Right lobe of liver (tissue), 6 donors: ENCODE data around the gene RAD21L1. TPM values are rescaled to one million over a fixed set of nuclear protein-coding genes. Genes with fewer than 3 reads are reported as not detected.
A peak's percentile ranks its signal among the peaks of the same experiment; 100 is the strongest.

Experiments
- ATAC-seq, 4 donors: fragments of 200-7000 bp; cut with Tn5 transposase; one replicate each; pipeline ENCODE4 v1.9.1; 2020; ENCODE audit warnings: mild to moderate bottlenecking in 4 of 4, moderate library complexity in 4 of 4
- DNase-seq, 3 donors: peaks; one replicate each; pipeline ENCODE4 v3.0.0-alpha.2; 2020
- H3K27ac ChIP-seq, 3 donors: fragments of 200-600 bp; one replicate each; pipeline ENCODE4 v1.8.0; 2022
- H3K27me3 ChIP-seq, 2 donors: fragments of 200-600 bp; one replicate each; pipeline ENCODE4 v1.8.0; 2022
- H3K36me3 ChIP-seq, 4 donors: fragments of 200-600 bp; sonication (generic) in 1 of 4; one replicate each; pipeline versions ENCODE4 v1.5.1 to v1.8.0; 2017 to 2022; ENCODE audit warnings: control low read depth in 1 of 4
- H3K4me1 ChIP-seq, 4 donors: fragments of 200-600 bp; sonication (generic) in 1 of 4; one replicate each; pipeline versions ENCODE4 v1.5.1 to v1.8.0; 2017 to 2022; ENCODE audit warnings: control low read depth in 1 of 4
- H3K4me3 ChIP-seq, 3 donors: fragments of 200-600 bp; one replicate each; pipeline ENCODE4 v1.8.0; 2022
- H3K9me3 ChIP-seq, 4 donors: fragments of 200-600 bp; sonication (generic) in 1 of 4; one replicate each; pipeline versions ENCODE4 v1.5.1 to v1.8.0; 2017 to 2022; ENCODE audit warnings: control low read depth in 1 of 4
- CTCF ChIP-seq, 4 donors: fragments of 200-600 bp in 3 of 4; fragments of 450-650 bp in 1 of 4; IDR thresholded peaks; one replicate each; pipeline versions ENCODE4 v1.5.1 to v1.8.0; 2016 to 2022; ENCODE audit warnings: antibody characterized with exemption in 4 of 4, mild to moderate bottlenecking in 2 of 4
- POLR2A ChIP-seq: fragments of 450-650 bp; IDR thresholded peaks from one replicate; pipeline ENCODE4 v1.6.1; 2017; ENCODE audit warnings: antibody characterized with exemption, mild to moderate bottlenecking
- WGBS: methylation state at CpG from one replicate; pipeline ENCODE4 v1.1.6; 2018; ENCODE audit warnings: low coverage, low lambda C conversion rate; ENCODE audit not compliant: insufficient coverage; ENCODE audit errors: missing lambda C conversion rate; 5-methylcytosine and 5-hydroxymethylcytosine counted together
- intact Hi-C, 2 donors: fragments of 100-400 bp; cut with DNase I; formaldehyde crosslinking; loops; one replicate each; pipeline versions ENCODE4 v1.11.2 to v1.14.1; 2022
- total RNA-seq, 6 experiments: library from RNA; depleted of rRNA in 2 of 6; stranded (reverse); fragments of >200 nt in 2 of 6; fragmentation: NEBNext Ultra II Directional in 3 of 6; extraction: Animal tissue kit (Norgen Biotek cat#: 25700) in 3 of 6; gene quantifications; one replicate each; pipeline versions ENCODE4 v1.1.0 to v1.2.4, GENCODE V29; 2016 to 2023
- donor health status: DM: no; HTN: yes; CAD: no.
- donor health status: DM: no; HTN: no; CAD: no.
- donor health status: DM: no; HTN: no; CAD: no.
- donor health status: DM: no; HTN: yes; CAD: no.
- donor health status: DM: no; HTN: yes; CAD: no.

The RAD21L1 gene
- total RNA-seq, 6 experiments from 2014 or later, result not detected

- 47% methylated on average over 4 of the region's 4 CpGs for WGBS
- TF ChIP-seq CTCF (IDR thresholded peaks at IDR 0.05), result no peak
- TF ChIP-seq POLR2A, result no peak
- Histone ChIP-seq H3K36me3 (no peaks in the 10 kb centered on the region), H3K4me1 (peaks cover 0 to 23% (median 8%) of the 10 kb centered on the region in 4 donors), H3K27ac (peak overlapping the region in 1 of 3 donors; percentile 55), H3K9me3 (no peaks in the 10 kb centered on the region), H3K27me3 (no peaks in the 10 kb centered on the region), H3K4me3 (no peak overlapping the region)
- ATAC-seq, result peak; percentile 50 to 72 (median 60)
- intact Hi-C loops, result loop anchor here in 1 of 2 donors (10.0 kb wide), 1 partner anchor 63 kb away; no protein-coding TSS in a partner anchor
- no peak for DNase-seq
Observed at GRCh38 chr20:1187605-1188171, 38.2 kb upstream of the RAD21L1 start.

GRCh38 chr20:1188347-1188746, 37.5 kb upstream of the RAD21L1 start:
- no peaks in the 10 kb centered on the region for H3K36me3 ChIP-seq
- no peaks in the 10 kb centered on the region for H3K27me3 ChIP-seq
- WGBS, result 90% methylated on average over 1 of the region's 1 CpG
- H3K9me3 ChIP-seq, result no peaks in the 10 kb centered on the region
- peaks cover 0 to 23% (median 8%) of the 10 kb centered on the region in 4 donors for H3K4me1 ChIP-seq
- no peak overlapping the region for H3K27ac ChIP-seq
- no peak for ATAC-seq
- H3K4me3 ChIP-seq, result no peak overlapping the region
- TF ChIP-seq POLR2A (no peak), CTCF (IDR thresholded peaks at IDR 0.05) (no peak)
- intact Hi-C loops, result loop anchor here in 1 of 2 donors (10.0 kb wide), 1 partner anchor 64 kb away; no protein-coding TSS in a partner anchor
- DNase-seq, result no peak

- no peak overlapping the region for H3K4me3 ChIP-seq
- H3K27me3 ChIP-seq, result no peaks in the 10 kb centered on the region
- no peaks in the 10 kb centered on the region for H3K36me3 ChIP-seq
- peaks cover 0 to 23% (median 7%) of the 10 kb centered on the region in 4 donors for H3K4me1 ChIP-seq
- intact Hi-C loops, result loop anchor here in 1 of 2 donors (10.0 kb wide), 1 partner anchor 65 kb away; no protein-coding TSS in a partner anchor
- TF ChIP-seq POLR2A (no peak), CTCF (IDR thresholded peaks at IDR 0.05) (no peak)
- no peak for DNase-seq
- 38% methylated on average over 1 of the region's 1 CpG for WGBS
- H3K27ac ChIP-seq, result no peak overlapping the region
- no peaks in the 10 kb centered on the region for H3K9me3 ChIP-seq
- ATAC-seq, result no peak
Observed at GRCh38 chr20:1189827-1190226, 36.0 kb upstream of the RAD21L1 start.

GRCh38 chr20:1190847-1191246, 35.0 kb upstream of the RAD21L1 start:
- Histone ChIP-seq H3K4me3 (no peak overlapping the region), H3K27me3 (no peaks in the 10 kb centered on the region), H3K36me3 (no peaks in the 10 kb centered on the region), H3K9me3 (no peaks in the 10 kb centered on the region), H3K27ac (no peak overlapping the region), H3K4me1 (peaks cover 0 to 22% (median 6%) of the 10 kb centered on the region in 4 donors)
- intact Hi-C loops, result no loop called here
- TF ChIP-seq POLR2A (no peak), CTCF (IDR thresholded peaks at IDR 0.05) (no peak)
- ATAC-seq (no peak), DNase-seq (no peak)
- 82% methylated on average over 2 of the region's 3 CpGs for WGBS
